ENCODE results near the gene BPGM. TPM values are rescaled to one million over a fixed set of nuclear protein-coding genes. Genes with fewer than 3 reads are reported as not detected.
A peak's percentile ranks its signal among the peaks of the same experiment; 100 is the strongest.

Gene BPGM
- 10 to 100 TPM; 36.2 to 49.8 (median 41.9) TPM for polyA plus RNA-seq (ENCODE audit: insufficient read length in 4 of 4)

DNA sequence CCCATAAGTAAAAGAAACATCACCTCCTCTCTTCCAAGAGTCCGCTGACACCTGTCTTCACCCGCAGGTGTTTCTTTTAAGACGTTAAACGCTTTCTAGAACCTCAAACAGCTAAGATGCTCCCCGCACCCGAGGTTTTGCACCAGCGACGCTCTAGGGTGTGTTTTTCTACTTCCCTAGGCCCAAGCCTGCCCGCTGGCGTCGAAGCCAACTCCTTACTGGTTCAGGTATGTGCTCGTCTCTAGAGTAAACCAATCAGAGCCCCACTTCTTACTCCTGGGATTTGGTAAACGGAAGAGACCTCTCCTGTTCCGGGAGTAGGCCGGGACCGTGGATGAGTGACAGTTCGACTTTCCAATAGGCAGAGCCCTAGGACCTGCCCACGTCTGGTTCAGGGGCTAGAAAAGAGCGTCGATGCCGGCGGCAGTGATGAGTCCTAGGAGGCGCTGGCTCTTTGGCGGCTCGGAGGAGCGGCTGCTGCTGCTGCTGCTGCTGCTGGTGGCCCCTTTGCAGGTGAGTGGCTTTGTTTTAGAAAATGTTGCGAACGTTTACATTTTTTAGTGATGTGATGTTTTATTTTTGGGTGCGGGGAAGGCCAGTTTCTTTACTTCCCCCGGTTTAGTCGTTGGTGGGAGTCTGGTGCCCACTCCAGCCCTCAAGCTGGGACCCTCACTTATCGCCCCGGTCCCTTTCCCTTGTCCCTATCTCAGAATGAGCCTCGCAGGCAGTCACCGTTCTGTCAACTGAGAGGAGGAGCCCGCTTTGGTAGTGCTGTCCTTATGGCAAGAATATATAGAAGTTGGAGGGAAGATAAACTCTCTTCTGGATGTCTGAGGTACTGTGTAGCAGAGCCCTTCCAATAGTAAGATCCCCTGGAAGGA, at the start of gene BPGM:
BPGM (plus strand) TSS at position 429 of the 881 bp plus-strand sequence. CDS start 14,655 bp downstream, outside the sequence.
- DNase-seq (ENCODE audit: low read depth in 4 of 4, low spot score in 2 of 4): peak; percentile 99 to 100 (median 100)

DNA sequence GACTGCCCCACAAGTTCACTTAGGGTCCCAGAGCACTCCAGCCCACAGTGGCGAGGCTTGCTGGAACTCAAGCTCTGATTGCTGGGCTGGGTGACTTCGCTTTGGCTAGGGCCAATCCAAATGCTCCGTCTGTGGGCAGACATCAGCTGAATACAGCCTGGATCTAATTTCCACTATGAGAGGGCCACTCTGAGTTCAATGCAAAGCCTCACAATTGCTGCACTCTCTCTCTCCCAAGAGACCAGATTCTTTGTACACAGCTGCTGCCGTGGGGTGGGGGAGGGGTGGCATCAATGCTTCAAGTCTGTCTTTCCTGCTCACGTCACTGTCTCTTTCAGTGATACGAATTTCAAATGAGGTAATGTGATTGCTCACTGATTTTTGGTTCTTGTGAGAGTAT, 47.3 kb upstream of the BPGM start:
- no peak for DNase-seq (ENCODE audit: low read depth in 4 of 4, low spot score in 2 of 4)

DNA sequence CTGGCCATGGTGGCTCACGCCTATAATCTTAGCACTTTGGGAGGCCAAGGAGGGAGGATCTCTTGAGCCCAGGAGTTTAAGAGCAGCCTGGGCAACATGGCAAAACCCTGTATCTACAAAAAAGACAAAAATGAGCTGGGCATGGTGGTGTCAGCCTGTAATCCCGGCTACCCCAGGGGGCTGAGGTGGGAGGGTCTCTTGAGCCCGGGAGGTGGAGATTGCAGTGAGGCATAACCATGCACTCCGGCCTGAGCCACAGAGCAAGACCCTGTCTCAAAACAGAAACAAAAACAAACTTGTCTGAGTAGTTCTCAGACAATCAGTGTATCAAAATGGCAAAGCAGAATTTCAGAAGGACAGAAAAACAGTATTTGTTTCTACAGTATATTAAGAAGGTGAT, 45.2 kb upstream of the BPGM start:
- no peak for DNase-seq (ENCODE audit: low read depth in 4 of 4, low spot score in 2 of 4)

DNA sequence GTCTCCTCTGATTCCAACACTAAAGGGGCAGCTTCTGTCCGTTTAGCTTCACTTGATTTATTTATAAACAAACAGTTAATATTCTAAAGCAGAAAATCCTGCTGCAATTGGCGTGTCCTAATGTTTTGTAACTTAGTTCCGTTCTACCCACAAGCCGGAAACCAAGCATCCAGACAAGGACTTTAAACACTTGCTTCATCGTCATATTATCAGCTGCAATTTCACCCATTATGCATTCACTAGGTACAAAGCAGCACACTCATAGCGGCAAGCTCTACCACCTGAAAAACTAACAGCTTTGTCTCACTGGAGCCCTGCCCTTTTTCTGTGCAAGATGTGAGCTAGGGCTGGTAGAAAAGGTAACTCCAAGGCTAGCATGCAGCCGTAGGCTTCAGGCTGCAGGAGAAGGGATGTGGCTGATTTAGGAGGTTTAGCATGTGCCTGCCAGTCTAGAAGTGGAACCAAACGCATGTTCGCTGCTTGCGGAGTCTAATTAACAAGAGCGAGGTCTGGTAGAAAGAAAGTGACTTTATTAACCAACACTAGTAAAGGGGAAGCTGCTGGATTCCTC, 43.7 kb upstream of the BPGM start:
- DNase-seq (ENCODE audit: low read depth in 4 of 4, low spot score in 2 of 4): no peak

DNA sequence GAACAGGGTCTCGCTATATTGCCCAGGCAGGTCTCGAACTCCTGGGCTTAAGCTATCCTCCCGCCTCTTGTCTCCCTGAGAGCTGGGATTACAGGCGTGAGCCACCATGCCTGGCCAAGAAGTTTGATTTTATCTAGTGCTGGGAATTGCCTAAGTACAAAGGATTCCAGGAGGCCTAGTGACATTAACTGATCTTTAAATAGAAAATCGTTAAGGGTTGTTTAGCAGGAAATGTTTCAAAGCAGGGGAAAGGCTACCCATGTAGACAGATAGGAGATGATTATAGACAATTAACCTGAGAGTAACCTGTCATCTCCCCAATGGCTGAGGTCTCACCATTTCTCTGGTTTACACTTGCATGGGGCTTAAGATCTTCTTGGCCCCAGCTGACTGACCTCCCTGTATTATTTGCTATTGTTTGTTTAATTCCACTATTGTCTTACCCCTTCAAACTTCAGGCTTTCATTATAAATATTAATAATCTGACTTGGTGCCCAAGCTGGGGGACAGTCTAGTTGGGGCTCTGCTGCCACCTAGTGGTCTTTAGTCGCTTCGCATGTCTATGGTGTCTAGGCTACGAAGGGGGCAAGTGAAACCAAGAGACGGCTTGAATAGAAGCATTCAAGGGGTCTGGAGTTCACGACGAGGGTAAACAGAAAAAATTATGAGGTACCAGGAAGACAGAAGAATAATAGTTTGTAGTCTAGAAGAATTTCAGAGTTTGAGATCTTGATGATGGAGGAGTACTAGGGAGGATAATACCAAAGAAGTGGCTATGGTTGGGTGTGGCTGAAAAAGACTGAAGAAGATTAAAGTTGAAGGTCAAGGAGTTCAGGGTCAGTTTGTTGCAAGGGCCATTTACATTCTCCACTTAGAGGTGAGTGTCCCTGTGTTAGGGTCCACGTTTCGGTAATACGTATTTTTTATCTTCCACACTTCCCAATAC, 40.4 kb upstream of the BPGM start:
- DNase-seq (ENCODE audit: low read depth in 4 of 4, low spot score in 2 of 4): peak in 3 of 4 donors; percentile 34 to 44 (median 36)

DNA sequence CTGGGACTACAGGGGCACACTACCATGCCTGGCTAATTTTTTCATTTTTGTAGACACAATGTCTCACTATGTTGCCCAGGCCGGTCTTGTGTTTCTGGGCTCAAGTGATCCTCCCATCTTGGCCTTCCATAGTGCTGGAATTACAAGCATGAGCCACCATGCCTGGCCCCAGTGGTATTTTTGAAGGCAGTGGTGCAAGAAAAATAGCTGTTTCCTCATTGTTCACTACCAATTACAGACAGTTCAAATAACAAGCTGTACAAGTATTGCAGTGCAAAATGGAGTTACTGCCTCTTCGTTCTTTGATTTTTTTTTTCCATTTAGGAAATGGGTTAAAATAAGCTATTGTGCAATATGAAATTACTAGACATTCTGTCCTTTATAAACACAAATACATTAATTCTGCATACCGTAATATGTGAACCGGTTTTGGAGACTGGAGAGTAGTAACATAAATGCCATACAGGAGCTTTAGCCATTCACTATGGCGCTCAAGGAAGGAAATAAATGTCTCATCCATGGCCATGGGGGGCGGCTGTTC, 35.0 kb upstream of the BPGM start:
- no peak for DNase-seq (ENCODE audit: low read depth in 4 of 4, low spot score in 2 of 4)

DNA sequence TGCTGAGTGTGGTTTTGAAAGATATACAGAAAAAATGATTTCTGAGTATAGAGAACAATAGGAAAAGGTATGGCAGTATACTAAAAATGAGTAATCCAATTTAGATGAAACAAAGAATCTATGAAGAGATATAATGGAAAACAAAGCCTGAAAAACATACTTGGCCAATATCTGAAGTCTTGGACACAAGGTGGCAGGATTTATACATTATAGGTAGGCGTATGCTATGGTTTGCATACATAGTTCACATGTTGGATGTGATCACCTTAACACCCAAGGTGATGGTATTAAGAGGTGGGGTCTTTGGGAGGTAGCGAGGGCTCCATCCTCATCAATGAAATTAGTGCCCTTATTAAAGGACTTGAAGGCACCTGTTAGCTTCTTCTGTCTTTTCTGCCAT, 34.5 kb upstream of the BPGM start:
- no peak for DNase-seq (ENCODE audit: low read depth in 4 of 4, low spot score in 2 of 4)

DNA sequence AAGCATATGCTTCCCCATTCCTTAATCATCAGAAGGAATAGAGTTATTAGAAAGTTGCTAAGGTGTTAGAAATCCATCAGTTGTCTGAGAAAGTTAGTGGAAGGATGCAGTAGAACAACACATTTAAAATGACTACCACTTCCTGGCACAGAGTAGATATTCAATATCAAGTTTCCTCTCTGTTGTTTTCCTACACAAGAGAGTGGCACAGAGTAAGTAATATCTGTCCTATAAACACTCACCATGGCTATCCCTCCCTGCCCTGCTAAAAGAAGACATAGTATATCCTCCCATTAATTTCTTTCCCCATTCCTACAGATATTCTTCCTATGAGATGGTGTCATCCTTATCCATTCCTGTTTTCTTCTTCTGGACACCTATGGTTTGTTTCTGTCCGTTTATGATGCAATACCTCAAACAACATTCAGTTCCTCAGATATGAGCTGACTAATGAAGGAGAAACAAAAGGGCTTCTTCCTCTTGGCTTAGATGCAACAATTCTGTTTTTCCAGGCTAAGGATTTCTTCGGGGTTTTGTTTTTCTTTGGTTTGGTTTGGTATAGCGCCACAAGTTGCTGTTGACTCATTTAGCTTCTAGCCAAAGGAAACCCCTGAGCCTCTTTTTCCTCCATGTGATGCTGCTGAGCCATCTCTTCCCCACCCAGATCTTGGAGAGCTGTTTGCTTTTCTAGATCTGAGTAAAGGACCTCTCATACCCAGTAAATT, 32.9 kb upstream of the BPGM start:
- DNase-seq (ENCODE audit: low read depth in 4 of 4, low spot score in 2 of 4): no peak

DNA sequence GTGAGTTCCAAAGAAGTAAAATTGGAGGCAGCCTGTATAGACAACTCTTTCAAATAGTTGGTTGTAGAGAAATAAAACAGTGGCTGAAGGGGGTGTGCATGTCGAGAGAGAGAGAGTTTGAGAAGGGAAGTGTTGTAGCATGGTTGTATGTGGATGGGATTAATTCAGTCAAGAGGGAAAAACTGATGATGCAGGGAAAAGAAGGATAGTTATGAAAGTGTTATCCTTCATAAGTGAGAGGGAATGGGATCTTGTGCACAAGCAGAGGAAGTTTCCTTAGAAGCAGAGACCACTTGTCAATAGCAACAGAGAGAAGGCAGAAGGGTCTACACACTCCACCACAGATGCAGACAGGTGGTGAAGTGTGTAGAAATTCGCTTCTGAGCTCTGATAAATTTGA, 30.0 kb upstream of the BPGM start:
- no peak for DNase-seq (ENCODE audit: low read depth in 4 of 4, low spot score in 2 of 4)

DNA sequence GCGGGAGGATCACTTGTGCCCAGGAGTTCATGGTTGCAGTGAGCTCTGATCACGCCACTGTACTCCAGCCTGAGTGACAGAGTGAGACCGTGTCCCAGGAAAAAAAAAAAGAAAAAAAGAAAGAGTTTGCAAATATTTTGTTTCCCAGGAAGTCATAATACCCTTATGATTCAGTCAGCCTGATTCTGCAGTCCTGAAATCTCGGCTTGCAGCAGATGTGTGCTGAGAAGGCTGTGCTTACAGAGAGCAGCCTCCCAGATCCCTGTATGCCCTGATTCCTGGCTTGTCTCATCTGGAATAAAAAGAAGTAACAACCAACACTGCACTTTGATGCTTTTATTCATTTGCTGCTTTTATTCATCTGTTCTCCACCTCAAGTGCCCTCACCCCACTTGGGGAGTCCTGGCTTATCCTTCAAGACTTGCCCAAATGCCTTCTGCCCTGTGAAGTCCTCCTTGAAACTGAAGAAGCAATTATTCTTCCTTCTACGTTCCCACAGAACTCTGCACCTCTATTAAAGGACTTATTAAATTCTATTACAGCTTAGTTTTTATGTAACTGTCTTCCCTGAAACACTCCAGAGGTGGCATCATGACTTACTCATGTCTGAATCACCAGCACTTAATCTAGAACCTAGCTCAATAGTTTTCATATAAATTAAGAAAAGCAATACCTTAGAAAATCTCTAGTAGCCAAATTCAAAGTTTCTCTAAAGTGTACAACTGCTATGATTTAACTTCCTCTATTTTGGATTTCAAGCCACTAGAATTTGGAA, 27.7 kb upstream of the BPGM start:
- DNase-seq (ENCODE audit: low read depth in 4 of 4, low spot score in 2 of 4): no peak

DNA sequence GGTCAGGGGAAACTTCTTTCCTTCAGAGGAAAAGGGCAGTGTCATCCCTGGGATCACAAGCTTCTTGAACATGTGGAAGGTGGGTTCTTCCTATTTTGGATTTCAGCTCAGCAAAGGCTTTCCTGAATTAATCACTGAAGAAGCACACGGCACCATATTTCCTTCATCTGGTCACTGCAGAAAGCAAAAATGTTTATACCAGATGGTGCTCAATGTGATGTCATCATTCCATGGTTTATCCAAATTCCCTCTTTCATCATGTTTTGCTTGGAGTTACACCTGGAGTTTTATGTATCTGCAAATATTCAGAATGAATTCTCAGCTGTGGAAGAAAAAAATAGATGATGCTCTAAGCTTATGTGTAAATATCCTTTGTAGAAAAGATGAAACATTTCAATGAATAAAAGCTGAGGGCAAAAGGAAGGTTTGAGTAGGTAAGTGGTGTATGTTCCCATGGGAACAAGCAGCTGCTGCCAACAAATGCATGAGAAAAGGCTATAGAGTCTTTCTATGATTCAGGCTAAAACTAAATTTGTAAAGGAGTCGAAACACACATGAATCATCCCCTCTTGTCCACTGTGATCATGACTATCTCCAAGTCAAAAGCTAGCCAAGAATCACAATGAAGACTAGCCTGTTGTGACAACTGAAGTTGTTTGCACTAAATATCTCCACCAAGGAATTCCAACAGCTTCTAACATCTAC, 26.9 kb upstream of the BPGM start:
- no peak for DNase-seq (ENCODE audit: low read depth in 4 of 4, low spot score in 2 of 4)

DNA sequence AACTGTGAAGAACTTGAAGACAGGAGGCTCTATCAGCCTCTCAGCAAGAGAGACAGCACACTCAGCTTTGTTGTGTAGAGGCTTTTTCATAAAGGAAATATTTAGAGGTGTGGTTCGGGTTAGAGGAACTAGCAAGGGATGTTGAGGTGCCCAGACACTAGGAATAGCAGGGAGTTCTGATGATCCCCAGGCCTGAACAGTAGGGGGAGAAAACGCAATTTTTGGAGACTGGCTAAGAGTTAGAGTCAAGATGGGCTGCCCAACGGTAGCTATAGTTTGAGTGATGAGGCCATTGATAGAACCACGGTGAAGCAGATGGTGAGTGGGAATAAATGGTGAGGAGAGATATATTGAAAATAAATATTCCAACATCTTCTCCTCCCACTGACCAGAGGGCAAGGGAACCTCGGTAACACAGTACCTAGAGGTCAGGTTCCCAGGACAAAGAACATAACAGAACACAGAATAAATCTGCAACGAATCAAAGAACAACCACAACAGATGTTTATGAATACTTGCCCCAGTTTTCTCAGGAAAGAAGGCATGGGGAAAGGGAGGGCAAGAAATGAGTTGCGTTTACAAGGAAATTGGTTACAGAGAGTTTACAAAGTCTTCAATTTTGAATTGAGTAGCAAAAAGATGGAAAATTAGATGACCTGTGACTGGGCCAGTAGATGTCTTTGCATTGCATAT, 24.2 kb upstream of the BPGM start:
- no peak for DNase-seq (ENCODE audit: low read depth in 4 of 4, low spot score in 2 of 4)

DNA sequence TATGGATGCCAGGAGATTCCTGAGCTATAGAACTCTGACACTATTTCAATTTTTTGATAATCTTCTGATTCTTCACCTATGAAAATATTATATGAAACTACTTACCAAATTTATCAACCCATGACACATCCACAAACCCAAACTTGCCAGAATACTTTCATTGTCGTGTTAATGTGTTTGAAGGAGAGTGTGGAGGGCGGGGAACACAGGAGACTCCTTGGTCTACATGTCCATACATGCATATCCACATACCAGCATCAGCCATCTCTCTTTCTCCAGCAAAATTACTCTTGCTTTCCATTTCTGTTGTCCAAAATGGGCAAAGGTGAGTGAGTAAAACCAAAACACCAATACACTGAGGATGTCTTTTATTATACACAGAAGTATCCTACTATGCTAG, 23.5 kb upstream of the BPGM start:
- no peak for DNase-seq (ENCODE audit: low read depth in 4 of 4, low spot score in 2 of 4)

DNA sequence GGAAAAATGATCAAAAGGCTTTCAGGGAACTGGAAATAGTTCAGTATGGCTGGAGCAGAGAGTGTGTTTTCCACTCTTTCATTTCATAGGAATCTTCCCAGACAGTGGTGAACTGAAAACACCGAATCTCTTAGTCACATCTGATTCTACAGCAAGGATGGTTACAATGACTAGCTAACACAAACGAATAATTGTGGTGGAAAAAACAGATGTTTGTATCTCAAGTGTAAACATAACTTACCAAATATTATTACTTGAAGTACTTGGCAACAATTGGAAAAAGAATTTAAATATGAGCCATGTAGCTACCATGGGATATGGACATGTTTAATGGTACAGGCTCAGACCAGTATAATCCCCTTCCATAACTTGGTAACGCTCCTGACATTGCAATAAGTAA, 21.1 kb upstream of the BPGM start:
- no peak for DNase-seq (ENCODE audit: low read depth in 4 of 4, low spot score in 2 of 4)

DNA sequence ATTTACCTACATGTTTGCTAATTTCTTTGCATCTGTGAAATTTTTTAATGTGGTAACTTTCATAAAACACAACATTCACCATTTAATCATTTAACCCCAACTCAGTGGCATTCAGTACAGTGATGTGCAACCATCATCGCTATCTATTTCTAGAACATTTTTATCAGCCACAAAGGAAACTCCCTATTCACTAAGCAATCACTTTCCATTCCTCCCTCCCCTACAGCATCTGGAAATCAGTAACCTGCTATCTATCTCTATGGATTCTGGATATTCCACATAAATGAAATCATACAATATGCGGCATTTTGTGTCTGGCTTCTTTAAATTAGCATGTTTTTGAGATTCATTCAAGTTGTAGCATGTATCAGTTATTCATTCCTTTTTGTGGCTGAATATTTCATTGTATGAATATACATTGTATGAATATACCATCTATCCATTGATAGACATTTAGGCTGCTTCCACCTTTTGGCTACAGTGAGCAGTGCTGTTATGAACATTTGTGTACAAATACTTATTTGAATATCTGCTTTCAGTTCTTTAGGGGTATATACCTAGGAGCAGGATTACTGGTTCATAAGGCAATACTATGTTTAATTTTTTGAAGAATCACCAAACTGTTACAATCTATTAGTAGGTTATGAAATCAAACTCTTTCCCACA, 19.4 kb upstream of the BPGM start:
- no peak for DNase-seq (ENCODE audit: low read depth in 4 of 4, low spot score in 2 of 4)

DNA sequence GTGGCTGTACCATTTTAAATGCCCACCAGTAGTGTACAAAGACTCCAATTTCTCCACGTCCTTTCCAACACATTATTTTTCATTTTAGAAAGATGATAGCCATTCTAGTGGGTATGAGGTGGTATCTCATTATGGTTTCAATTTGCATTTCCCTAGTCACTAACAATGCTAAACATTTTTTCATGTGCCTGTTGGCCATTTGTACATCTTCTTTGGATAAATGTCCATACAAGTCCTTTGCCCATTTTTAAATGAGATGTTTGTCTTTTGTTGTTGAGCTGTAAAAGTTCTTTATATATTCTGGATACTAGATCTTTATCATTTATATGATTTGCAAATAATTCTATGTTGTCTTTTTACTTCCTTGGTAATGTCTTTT, 18.9 kb upstream of the BPGM start:
- no peak for DNase-seq (ENCODE audit: low read depth in 4 of 4, low spot score in 2 of 4)

DNA sequence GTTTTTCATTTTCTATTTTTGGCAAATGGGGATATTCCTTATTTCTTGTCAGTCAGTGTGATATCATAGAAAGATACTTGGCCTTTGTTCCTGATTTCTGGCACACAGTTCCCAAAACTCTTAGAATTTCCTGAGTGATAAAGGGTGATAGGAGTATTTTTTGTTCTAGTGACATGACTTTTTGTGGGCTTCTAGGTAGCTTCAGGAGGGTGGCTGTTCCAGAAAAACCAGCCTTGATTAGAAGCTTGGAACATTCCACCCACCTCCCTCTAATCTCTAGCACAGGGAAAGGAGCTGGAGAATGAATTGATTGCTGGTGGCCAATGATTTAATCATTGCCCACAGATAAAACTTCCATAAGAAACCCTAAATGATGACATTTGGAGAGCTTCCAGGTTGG, 17.2 kb upstream of the BPGM start:
- no peak for DNase-seq (ENCODE audit: low read depth in 4 of 4, low spot score in 2 of 4)

DNA sequence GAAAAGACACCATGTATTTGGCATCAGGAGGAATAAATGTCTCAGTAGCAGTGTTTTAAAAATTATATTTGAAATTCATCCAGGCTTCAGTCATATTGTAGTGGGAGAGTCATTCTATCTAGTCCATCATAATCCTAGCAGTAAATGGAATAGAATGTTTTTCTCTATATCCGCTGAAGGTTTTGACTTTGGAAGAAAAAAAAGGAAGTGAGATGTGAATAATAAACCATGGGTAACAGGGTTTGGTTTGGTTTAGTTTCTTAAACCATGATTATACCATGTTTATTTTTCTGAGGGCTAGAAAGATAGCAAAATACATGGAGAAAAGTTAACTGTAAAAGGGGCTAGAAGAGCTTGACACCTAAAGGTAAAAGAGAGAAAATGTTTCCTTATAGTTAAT, 16.4 kb upstream of the BPGM start:
- DNase-seq (ENCODE audit: low read depth in 4 of 4, low spot score in 2 of 4): no peak
